HepG2 (cell line): ENCODE measurements around the gene DUS1L. TPM values are rescaled to one million over a fixed set of nuclear protein-coding genes. Genes with fewer than 3 reads are reported as not detected.
A peak's percentile ranks its signal among the peaks of the same experiment; 100 is the strongest.

Experiments
- AGO2 ChIP-seq: fragments of 200-400 bp; formaldehyde crosslinking; optimal IDR thresholded peaks from 2 replicates; pipeline ENCODE3; 2017; ENCODE audit warnings: mild to moderate bottlenecking, low read depth, low read length, moderate library complexity
- ARNT2 ChIP-seq: sonication (generic); formaldehyde crosslinking; IDR thresholded peaks from 2 replicates; pipeline ENCODE4 v1.8.0; 2022; ENCODE audit warnings: mild to moderate bottlenecking, low read depth, missing genetic modification reagents, moderate library complexity
- DMAP1 ChIP-seq: IDR thresholded peaks from 2 replicates; pipeline ENCODE4 v1.6.1; 2016
- GABPB1 ChIP-seq: IDR thresholded peaks from 2 replicates; pipeline ENCODE4 v1.6.1; 2016; ENCODE audit warnings: mild to moderate bottlenecking, missing genetic modification reagents, moderate library complexity, missing compliant biosample characterization
- MED1 ChIP-seq: sonication (generic); formaldehyde crosslinking; IDR thresholded peaks from 2 replicates; pipeline ENCODE4 v1.4.0; 2020; ENCODE audit warnings: missing genetic modification reagents
- NRL ChIP-seq: sonication (generic); formaldehyde crosslinking; IDR thresholded peaks from 2 replicates; pipeline ENCODE4 v1.5.0; 2020; ENCODE audit warnings: missing genetic modification reagents, mild to moderate bottlenecking, moderate library complexity, borderline replicate concordance
- REST ChIP-seq, 2 experiments: IDR thresholded peaks; 2 replicates each; pipeline ENCODE4 v1.6.1; 2011 to 2012; ENCODE audit warnings: low read length in 2 of 2, borderline replicate concordance in 1 of 2, low read depth in 1 of 2, mild to moderate bottlenecking in 1 of 2, moderate library complexity in 1 of 2
- REXO4 ChIP-seq: sonication (generic); formaldehyde crosslinking; IDR thresholded peaks from 2 replicates; pipeline ENCODE4 v1.8.0; 2022; ENCODE audit warnings: missing genetic modification reagents, mild to moderate bottlenecking, borderline replicate concordance
- RFX1 ChIP-seq: fragments of 450-650 bp; IDR thresholded peaks from 2 replicates; pipeline ENCODE4 v1.6.1; 2017
- SRY ChIP-seq: sonication (generic); formaldehyde crosslinking; IDR thresholded peaks from 2 replicates; pipeline ENCODE4 v1.8.0; 2022; ENCODE audit warnings: mild to moderate bottlenecking, missing genetic modification reagents
- ZNF18 ChIP-seq: sonication (generic); formaldehyde crosslinking; IDR thresholded peaks from 2 replicates; pipeline ENCODE4 v1.8.0; 2022; ENCODE audit warnings: mild to moderate bottlenecking, missing genetic modification reagents; ENCODE audit not compliant: insufficient replicate concordance
- ZNF282 ChIP-seq: fragments of 450-650 bp; IDR thresholded peaks from 2 replicates; pipeline ENCODE4 v1.6.1; 2018; ENCODE audit not compliant: partially characterized antibody
- ZNF547 ChIP-seq: sonication (generic); formaldehyde crosslinking; IDR thresholded peaks from 2 replicates; pipeline ENCODE4 v1.5.1; 2020; ENCODE audit warnings: mild to moderate bottlenecking, missing genetic modification reagents
- ZNF558 ChIP-seq: sonication (generic); formaldehyde crosslinking; IDR thresholded peaks from 2 replicates; pipeline ENCODE4 v1.9.0; 2022; ENCODE audit warnings: mild to moderate bottlenecking, missing genetic modification reagents, borderline replicate concordance
- ZNF674 ChIP-seq: sonication (generic); formaldehyde crosslinking; IDR thresholded peaks from 2 replicates; pipeline ENCODE4 v1.5.0; 2020; ENCODE audit warnings: low read depth, mild to moderate bottlenecking, missing genetic modification reagents
- ZNF883 ChIP-seq: sonication (generic); formaldehyde crosslinking; IDR thresholded peaks from 2 replicates; pipeline ENCODE4 v1.5.1; 2020; ENCODE audit warnings: mild to moderate bottlenecking, missing genetic modification reagents; ENCODE audit errors: not compliant biosample characterization
- polyA plus RNA-seq, 8 experiments: library from polyadenylated mRNA; depleted of rRNA in 3 of 8; stranded (reverse) in 7 of 8; unstranded in 1 of 8; fragments of >200 nt; fragmentation: Illumina TruSeq in 4 of 8; extraction: Trizol in 4 of 8; gene quantifications; 2 replicates each; pipeline versions ENCODE4 v1.2.1 to v1.2.3, GENCODE V29; 2011 to 2016; ENCODE audit warnings: low read depth in 4 of 8, missing spikeins in 1 of 8, mixed read lengths in 1 of 8; ENCODE audit not compliant: insufficient read depth in 1 of 8
- total RNA-seq, 5 experiments: library from RNA; depleted of rRNA; stranded (reverse); fragments of >200 nt; fragmentation: Illumina TruSeq; extraction: Trizol; gene quantifications; 2 replicates each; pipeline ENCODE4 v1.2.3, GENCODE V29; 2016; ENCODE audit warnings: low read depth in 1 of 5
- TF ChIP-seq, protein P1 (sequence below): sonication (generic); formaldehyde crosslinking; IDR thresholded peaks from 2 replicates; pipeline ENCODE4 v1.9.0; 2022; ENCODE audit warnings: missing genetic modification reagents, mild to moderate bottlenecking, borderline replicate concordance
- TF ChIP-seq, protein P2 (sequence below): IDR thresholded peaks from 2 replicates; pipeline ENCODE4 v1.6.1; 2016; ENCODE audit warnings: control low read depth
- TF ChIP-seq, protein P3 (sequence below): sonication (generic); formaldehyde crosslinking; IDR thresholded peaks from 2 replicates; pipeline ENCODE4 v1.4.0; 2020; ENCODE audit warnings: missing genetic modification reagents, borderline replicate concordance

DUS1L gene
- total and polyA plus RNA-seq, 2 of the 13 experiments (the other 11 are each of a cell fraction or from before 2014, with no cell fraction given): 81.0 to 109 TPM

- TF ChIP-seq ZNF547 (CRISPR knock-in tag) (peak; percentile 73; the same call in 1 of the 2 replicates), AGO2 (peak; percentile 67), SRY (CRISPR knock-in tag) (peak; percentile 81), ZNF282 (no peak), DMAP1 (CRISPR knock-in tag) (peak; percentile 91), ZNF674 (no peak), ARNT2 (CRISPR knock-in tag) (peak; percentile 83), REST (IDR thresholded peaks at IDR 0.05; ENCODE audit: borderline replicate concordance in 1 of 2, low read depth in 1 of 2, low read length in 2 of 2) (no peak; a peak in 1 of 4 replicates), MED1 (CRISPR knock-in tag) (peak; percentile 95), GABPB1 (CRISPR knock-in tag) (peak; percentile 63), ZNF558 (CRISPR knock-in tag) (peak; percentile 79; the same call in 1 of the 2 replicates), NRL (CRISPR knock-in tag) (peak; percentile 95), RFX1 (no peak), ZNF883 (CRISPR knock-in tag) (peak; percentile 91), REXO4 (CRISPR knock-in tag) (no peak; the same call in 1 of the 2 replicates), ZNF18 (peak; percentile 78)
- TF ChIP-seq, protein P1, sequence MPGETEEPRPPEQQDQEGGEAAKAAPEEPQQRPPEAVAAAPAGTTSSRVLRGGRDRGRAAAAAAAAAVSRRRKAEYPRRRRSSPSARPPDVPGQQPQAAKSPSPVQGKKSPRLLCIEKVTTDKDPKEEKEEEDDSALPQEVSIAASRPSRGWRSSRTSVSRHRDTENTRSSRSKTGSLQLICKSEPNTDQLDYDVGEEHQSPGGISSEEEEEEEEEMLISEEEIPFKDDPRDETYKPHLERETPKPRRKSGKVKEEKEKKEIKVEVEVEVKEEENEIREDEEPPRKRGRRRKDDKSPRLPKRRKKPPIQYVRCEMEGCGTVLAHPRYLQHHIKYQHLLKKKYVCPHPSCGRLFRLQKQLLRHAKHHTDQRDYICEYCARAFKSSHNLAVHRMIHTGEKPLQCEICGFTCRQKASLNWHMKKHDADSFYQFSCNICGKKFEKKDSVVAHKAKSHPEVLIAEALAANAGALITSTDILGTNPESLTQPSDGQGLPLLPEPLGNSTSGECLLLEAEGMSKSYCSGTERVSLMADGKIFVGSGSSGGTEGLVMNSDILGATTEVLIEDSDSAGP (CRISPR knock-in tag): peak; percentile 85
- TF ChIP-seq, protein P2, sequence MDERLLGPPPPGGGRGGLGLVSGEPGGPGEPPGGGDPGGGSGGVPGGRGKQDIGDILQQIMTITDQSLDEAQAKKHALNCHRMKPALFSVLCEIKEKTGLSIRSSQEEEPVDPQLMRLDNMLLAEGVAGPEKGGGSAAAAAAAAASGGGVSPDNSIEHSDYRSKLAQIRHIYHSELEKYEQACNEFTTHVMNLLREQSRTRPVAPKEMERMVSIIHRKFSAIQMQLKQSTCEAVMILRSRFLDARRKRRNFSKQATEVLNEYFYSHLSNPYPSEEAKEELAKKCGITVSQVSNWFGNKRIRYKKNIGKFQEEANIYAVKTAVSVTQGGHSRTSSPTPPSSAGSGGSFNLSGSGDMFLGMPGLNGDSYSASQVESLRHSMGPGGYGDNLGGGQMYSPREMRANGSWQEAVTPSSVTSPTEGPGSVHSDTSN (CRISPR knock-in tag): no peak
- TF ChIP-seq, protein P3, sequence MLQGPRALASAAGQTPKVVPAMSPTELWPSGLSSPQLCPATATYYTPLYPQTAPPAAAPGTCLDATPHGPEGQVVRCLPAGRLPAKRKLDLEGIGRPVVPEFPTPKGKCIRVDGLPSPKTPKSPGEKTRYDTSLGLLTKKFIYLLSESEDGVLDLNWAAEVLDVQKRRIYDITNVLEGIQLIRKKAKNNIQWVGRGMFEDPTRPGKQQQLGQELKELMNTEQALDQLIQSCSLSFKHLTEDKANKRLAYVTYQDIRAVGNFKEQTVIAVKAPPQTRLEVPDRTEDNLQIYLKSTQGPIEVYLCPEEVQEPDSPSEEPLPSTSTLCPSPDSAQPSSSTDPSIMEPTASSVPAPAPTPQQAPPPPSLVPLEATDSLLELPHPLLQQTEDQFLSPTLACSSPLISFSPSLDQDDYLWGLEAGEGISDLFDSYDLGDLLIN (CRISPR knock-in tag): no peak
These were observed 38.2 kb upstream of the DUS1L start (continued) for GRCh38 chr17:82103553-82104451.
